ENCODE results near the gene RPS6KA2. TPM values are rescaled to one million over a fixed set of nuclear protein-coding genes. Genes with fewer than 3 reads are reported as not detected.

RPS6KA2 gene
- total RNA-seq, 1 donor from 2014 or later: 168 TPM

DNA sequence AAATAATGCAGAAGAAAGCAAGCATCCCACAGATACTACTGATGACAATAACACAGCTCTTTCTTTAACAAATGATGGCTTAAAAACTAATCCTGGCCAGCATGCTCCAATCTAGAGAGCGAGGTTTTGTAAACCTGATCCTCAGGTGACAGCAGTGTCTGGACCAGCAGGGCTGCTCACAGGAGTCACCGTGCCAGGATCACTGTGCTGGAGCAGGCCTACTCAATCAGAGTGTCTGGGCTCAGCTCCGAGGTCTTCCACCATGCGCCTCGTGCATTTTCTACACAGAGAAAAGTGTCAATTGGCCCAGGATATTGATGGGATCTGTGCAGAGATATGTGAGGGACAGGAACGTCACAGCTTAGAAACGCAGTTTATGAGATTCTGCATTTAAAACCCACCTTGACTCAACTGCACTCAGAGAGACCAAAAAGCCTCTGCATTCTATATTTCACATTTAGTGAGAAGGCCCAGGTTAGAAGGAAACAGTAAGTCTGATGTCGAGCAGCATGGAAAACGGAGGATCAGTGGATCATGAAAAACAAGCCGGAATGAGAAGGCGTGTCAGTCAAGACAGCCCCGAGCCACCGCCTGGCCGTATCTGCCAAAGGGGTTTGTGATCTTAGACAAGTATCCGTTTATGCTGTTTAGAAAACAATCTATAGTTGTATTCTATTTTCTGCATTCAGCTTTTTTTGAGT is 48.4 kb downstream of the RPS6KA2 start:
- DNase-seq (ENCODE audit: low read depth in 2 of 2): no peak

DNA sequence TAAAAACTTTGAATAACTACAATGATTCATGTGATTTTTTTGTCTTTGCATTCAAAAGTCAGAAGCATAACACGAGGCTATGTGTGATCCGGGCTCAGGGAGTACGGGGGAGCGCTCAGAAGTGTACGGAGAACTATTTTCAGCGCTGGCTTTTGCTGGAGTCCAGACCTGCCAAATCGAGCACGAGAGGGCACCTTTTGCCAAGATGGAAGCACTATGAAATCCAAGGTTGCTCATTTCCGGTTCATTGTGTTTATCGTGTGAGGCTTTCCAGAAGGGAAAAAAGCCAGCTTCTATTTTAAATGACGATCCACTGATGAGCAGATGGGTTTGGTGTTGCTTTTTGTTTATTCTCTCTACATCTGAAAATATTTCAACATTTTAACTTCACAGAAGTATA is 51.8 kb downstream of the RPS6KA2 start:
- peak; percentile 71 to 95 for DNase-seq (ENCODE audit: low read depth in 2 of 2)

GRCh38 chr6:166573511-166574216 is 53.4 kb downstream of the RPS6KA2 start:
- no peak for DNase-seq (ENCODE audit: low read depth in 2 of 2)

DNA sequence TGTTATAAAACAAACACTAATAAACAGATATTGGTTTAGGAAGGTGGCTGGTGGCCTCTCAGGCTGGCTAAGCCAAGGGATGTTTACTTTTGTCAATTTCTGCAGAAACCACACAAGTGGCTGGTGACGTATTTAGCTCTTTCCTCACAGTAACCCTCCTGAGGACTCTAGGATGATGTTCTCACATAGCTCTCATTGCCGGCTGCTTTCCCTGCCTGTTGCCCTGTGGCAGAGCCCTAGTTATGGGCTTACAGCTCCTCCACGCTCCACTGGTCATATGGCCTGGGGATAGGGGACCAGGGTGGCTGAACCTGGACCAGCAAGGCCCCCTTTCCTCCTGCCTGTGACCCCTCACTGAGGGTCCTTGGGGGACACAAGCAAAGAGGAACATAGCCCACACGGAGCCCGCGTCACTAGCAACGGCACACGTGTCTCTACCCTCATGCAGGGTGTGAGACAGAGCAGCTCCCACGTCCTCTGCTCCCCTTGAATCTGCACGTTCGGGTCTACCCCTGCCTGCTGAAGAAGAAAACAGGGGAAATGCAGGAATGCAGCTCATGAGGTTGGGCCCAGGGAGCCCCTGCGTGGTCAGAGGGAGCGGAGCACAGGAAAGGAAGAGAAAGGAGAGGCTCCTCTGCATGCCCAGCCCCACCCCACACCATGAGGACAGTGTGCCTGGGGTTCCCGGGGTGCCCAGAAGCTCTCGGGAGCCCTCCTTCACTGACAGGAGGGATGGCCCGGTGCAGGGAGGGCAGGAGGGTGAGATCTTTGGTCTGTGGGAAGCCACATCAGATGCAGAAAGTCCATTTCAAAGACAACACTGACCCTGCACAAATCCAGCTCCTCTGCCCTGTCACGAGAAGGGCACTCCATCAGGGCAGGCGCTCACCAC is 54.4 kb downstream of the RPS6KA2 start:
- DNase-seq (ENCODE audit: low read depth in 2 of 2): peak in 1 of 2 donors; percentile 65

DNA sequence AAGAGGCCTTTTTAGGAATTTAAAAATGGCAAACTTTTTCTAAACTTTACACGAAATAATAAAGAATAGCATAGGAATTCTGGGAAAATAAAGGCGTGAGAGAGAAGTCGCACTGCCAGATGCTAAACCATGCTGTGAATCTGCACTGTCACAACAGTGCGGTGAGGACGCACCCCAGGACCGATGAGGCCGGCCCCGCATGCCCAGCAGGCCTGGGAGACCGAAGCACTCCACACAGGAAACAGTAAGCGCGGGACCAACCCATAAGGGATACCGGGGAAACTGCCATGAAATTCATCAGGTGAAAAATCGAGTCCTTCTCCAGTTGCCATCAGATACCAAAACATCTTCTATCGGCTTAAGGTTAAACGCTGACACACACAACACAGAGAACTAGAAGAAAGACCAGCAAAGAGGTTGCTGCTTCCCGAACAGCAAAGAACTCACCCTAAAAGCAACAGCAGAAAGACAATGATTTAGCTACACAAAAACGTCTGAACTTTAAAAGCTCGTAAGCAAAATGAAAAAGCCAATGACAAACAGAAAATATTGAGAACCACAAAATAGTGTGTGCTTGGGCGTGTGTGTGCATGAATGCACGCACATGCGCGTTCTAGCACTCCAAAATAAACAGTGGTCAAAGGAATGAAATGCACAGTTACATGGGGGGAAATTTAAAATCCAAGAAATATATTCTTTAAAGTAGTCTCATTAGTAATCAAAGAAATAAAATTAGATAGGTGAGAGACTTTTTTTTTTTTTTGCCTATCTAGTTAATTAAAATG is 55.9 kb downstream of the RPS6KA2 start:
- DNase-seq (ENCODE audit: low read depth in 2 of 2): no peak

- DNase-seq (ENCODE audit: low read depth in 2 of 2): no peak
These were observed 57.8 kb downstream of the RPS6KA2 start for GRCh38 chr6:166569206-166569605.

DNA sequence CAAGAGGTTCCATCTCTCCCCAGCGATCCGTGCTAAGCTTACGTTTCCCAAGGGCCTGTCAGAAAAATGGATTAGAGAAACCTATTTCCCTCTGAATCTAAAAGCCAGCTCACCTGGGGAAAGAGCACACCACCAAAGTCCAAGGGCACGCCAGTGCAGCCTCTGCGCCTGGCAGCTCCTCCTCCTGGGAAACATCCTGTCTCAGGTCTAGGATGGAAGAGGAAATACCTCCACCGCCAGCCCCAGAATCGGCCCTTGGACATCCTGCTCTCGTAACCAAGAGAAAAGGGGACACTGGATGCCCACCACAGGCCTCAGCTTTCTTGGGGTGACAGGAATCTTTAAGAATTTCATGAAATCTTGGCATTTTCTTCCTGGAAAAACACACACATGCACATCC is 59.2 kb downstream of the RPS6KA2 start:
- no peak for DNase-seq (ENCODE audit: low read depth in 2 of 2)

DNA sequence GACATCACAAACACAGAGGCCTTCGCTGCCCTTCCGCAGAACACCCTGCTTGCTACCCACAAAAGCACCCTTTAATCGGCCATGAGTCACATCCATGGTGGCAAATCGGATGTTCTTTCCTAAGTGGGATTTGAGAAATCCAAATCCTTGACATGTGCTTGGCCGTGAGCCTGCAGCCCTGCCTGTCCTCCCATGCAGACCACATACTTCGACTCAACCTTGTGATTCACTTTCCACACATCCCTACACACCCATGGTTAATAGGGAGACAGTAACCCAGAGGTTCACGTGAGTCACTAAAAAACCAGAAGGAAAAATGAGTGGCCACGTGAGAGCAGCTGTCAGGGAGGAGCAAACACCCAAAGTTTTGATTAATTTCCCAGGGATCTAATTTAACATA is 59.9 kb downstream of the RPS6KA2 start:
- DNase-seq (ENCODE audit: low read depth in 2 of 2): peak in 1 of 2 donors; percentile 85

- DNase-seq (ENCODE audit: low read depth in 2 of 2): no peak
These were observed 60.7 kb downstream of the RPS6KA2 start for GRCh38 chr6:166566026-166567011.

GRCh38 chr6:166565084-166565967 is 61.7 kb downstream of the RPS6KA2 start:
- DNase-seq (ENCODE audit: low read depth in 2 of 2): no peak

GRCh38 chr6:166563805-166564204 is 63.2 kb downstream of the RPS6KA2 start:
- no peak for DNase-seq (ENCODE audit: low read depth in 2 of 2)

DNA sequence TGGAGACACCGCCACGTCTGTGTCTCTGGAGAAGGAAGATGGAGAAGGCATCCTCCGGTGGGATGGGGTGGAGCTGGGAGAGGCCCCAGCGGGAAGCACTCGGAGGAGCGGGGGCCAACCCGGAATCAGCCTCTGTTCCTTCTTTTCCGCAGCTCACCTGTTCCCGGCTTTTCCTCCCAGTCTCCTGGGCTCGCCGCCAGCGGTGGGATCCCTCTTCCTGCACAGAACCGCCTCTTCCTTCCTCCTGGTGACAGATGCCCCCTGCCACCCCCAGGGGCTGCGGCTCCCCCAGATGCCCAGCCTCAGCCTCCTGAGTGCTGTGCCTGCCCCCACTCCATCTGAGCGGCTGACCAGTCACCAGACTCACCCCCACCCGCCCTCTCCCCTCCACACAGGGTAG is 63.9 kb downstream of the RPS6KA2 start:
- DNase-seq (ENCODE audit: low read depth in 2 of 2): peak in 1 of 2 donors; percentile 67

DNA sequence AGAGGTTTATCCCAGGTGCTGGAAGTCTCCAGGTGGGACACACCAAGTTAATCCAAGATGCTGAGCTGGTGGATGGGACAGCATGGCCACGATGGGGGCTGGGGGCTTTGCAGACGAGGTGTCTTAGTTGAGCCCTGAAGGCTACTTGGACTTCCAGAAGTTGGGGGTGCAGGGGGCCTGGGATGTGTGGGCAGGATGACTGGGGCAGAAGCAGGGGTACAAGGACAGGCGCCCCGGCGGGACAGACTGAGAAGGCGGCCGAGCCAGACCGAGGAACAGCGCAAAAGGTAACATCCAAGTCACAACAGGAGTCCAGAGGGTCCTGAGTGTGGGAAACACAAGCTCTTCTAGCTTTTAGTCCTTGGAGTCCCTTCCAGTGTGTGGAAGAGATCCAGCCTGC is 64.3 kb downstream of the RPS6KA2 start:
- DNase-seq (ENCODE audit: low read depth in 2 of 2): no peak

GRCh38 chr6:166561771-166562359 is 65.2 kb downstream of the RPS6KA2 start:
- no peak for DNase-seq (ENCODE audit: low read depth in 2 of 2)

- DNase-seq (ENCODE audit: low read depth in 2 of 2): peak in 1 of 2 donors; percentile 28
These were observed 66.8 kb downstream of the RPS6KA2 start for GRCh38 chr6:166560222-166560621.

DNA sequence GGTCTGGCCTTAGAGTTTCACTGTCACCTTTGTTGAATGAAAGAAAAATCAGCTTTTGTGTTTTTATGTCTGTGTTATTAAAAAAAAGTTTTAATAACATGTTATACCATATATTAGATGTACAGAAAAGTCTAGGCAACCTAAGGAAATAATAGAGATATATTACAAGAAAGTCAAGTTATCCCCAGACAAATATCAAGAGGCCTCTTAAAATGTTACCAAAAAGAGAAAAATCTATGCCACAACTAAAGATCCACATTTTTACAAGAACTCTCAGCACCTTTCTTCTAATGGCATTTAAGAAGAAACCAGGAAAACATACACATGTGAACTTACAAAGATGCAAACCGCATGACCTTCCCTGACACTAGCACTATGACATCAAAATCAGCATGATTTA is 67.4 kb downstream of the RPS6KA2 start:
- no peak for DNase-seq (ENCODE audit: low read depth in 2 of 2)

- DNase-seq (ENCODE audit: low read depth in 2 of 2): no peak
These were observed 67.8 kb downstream of the RPS6KA2 start for GRCh38 chr6:166559211-166559610.

DNA sequence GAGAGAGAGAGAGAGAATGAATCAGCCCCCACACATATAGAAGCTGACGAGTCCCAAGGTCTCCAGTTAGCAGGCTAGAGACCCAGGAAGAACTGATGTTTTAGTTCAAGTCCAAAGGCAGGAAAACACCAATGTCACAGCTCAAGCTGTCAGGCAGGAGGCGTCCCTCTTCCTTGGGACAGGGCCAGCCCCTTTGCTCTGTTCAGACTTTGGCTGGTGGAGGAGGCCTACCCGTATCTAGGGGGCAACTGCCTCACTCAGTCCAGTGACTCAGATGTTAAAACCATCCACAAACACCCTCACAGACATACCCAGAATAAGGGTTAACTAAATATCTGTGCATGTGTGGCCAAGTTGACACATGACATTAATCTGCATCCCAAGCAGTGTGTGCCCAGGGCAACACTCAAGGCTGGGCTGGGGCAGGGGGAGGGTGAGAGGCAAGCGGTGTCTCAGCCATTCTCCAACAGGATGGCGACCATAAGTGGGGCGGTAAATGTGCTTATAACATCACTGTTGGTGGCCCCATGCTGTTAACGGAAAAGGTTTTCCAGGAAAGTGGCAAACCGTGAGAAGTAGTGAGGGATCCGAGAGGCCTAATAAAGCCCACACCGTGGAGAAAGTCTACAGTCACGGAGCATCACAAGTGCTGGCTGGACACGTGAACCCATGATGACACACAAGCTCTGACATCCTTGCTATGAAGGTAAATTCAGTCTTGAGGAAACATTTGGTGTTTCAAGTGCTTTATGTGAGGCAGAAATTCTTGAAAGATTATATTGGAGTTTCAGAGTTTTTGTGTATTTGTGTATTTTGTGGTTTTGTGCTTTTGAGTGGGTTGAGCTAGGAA is 68.7 kb downstream of the RPS6KA2 start:
- no peak for DNase-seq (ENCODE audit: low read depth in 2 of 2)
